Measurements from ENCODE around the gene GAPDHS.

GAPDHS gene

DNA sequence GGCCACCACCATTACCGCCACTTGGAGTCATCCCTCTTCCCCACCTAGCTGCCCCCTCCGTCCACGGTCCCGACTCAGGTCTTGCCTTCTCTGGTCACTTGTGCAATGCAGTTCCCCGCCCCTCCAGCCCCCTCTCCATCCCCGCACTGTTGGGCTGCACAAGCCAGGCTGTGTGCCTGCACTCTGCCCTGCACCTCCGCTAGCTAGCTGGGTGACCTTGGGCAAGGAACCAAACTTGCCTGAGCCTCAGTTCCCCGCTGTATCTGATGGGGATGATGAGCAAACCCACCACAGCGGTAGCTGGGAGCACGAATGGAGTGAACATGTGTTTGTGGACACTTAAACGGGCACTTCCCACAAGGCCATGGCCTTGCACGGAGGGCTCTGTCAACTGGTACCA is 6.6 kb downstream of the GAPDHS start:
- DNase-seq (ENCODE audit: low spot score), result no peak

DNA sequence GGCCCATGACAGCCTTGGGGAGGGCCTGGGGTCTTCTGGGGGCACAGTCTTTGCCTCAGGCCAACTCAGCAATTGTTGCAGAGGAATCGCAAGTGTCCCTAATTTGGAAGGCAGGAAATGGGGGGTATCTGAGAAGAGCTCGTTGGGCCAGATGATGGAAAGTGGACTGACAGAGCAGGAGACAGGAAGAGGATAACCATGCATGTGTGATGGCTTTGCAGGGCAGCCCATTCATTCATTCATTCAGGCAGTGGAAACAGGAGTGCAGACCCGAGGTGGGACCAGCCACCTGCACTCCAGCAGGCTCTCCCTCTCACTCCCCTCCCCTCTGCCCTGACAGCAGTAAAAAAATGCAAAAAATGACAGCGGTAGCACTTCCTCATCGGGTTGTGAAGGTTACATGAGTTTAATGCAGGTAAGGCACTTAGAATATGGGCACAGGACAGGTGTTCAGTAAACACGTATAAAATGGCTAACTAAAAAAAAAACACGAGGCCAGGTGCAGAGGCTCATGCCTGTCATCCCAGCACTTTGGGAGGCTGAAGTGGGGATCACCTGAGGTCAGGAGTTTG is 7.2 kb downstream of the GAPDHS start:
- no peak for DNase-seq (ENCODE audit: low spot score)

DNA sequence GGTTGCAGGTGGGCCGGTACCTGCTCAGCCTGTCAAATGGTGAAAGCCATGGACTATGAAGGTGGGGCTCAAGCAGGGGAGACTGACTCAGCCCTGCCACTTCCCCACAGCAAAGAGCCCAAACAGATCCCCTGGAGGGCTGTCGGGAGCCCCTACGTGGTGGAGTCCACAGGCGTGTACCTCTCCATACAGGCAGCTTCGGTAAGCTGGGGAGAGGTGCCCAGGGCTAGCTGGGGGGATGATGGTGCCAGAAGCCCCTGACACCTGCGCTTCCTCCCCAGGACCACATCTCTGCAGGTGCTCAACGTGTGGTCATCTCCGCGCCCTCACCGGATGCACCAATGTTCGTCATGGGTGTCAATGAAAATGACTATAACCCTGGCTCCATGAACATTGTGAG is 9.0 kb downstream of the GAPDHS start:
- no peak for DNase-seq (ENCODE audit: low spot score)

DNA sequence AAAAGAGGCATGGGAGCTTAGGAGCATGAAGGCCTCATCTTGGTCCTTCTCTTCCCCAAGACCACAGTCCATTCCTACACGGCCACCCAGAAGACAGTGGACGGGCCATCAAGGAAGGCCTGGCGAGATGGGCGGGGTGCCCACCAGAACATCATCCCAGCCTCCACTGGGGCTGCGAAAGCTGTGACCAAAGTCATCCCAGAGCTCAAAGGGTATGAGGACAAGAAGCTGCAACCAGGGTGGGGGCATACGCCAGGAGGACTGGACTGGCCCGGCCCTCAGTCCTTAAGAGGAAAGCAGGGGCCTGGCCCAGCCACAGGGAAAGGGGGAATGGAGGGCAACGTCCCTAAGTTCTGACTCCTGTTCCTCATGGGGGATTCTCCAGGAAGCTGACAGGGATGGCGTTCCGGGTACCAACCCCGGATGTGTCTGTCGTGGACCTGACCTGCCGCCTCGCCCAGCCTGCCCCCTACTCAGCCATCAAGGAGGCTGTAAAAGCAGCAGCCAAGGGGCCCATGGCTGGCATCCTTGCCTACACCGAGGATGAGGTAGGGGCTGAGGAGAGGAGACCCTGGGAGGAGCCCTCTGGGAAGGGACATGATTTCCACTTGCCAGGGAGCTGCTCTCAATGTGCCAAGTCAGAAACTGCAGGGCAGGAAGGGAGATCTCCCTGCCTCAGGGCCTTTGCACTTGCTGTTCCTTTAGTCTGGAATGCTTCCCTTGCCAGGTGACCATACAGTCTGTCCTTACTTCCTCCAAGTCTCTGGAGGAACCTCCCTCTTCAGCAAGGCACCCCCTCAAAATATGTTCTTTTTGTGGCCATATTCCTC is 10.2 kb downstream of the GAPDHS start:
- no peak for DNase-seq (ENCODE audit: low spot score)

DNA sequence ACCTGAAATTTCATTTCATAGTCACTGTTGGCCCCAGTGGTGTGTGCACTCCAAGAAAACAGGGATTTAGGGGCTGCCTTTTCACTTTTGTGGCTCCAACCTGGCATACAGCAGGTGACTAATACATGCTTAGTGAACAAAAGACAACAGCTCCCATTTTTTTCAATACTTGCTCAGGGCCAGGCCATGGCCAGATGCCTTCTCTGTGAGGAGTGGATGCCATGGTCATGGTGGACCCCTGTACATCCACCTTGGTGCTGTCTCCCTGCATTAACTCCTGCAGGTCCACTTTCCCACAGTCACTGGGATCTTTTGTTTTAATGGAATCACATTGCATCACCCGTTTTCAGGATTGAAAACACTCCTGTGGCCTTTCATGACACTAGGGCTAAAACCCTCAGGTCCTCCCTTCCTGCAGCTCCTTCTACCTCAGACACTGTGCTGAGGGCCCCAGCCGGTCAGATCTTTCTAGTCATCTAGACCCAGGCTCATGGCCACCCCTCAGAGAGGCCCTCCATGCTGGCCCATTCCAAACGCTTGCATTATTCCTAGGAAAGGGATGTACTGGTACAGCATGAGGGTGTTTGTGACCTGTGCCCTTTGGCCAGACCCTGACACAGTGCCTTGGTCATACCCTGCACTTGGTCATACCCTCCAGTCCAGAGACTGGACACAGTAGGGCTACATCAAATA is 11.0 kb downstream of the GAPDHS start:
- no peak for DNase-seq (ENCODE audit: low spot score)

DNA sequence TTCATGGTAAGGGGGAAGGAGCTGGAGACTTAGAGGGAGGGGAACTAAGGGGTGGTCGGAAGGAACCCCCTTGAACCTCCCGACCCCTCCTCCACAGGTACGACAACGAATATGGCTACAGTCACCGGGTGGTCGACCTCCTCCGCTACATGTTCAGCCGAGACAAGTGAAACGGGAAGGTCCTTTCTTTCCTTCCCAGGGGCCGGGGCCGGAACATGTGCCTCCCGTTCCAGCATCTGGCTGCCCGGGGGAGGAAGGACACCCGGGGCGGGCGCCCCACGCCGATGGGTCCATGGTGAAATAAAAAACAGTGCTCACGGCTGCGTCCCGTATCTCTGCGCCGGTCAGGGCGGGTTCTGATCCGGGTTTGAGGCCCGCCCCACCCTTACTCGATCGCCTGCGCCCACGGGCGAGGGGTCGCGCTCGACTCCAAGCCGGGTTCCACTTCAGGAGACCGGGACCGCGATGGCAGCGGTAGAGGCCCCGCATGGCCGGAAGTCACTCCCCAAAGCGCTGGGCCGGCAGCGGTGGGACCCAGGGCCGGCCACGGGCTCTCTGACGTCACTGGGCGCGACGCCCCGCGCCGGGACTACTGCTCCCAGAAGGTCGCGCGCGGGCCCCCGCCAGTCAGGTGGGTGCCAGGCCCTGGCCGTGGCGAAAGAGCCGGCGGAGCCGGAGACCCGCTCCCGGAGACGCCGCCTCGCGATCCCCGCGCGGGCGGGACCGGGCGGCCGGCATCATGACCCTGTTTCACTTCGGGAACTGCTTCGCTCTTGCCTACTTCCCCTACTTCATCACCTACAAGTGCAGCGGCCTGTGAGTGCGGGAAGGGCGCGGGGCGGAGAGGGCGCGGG is 12.0 kb downstream of the GAPDHS start, which contains the start of gene TMEM147:
Gene TMEM147, plus strand, starts transcription at position 626 of the 854 bp plus-strand sequence. Its CDS starts 114 bp downstream, at position 740.
- DNase-seq (ENCODE audit: low spot score), result peak; percentile 73

DNA sequence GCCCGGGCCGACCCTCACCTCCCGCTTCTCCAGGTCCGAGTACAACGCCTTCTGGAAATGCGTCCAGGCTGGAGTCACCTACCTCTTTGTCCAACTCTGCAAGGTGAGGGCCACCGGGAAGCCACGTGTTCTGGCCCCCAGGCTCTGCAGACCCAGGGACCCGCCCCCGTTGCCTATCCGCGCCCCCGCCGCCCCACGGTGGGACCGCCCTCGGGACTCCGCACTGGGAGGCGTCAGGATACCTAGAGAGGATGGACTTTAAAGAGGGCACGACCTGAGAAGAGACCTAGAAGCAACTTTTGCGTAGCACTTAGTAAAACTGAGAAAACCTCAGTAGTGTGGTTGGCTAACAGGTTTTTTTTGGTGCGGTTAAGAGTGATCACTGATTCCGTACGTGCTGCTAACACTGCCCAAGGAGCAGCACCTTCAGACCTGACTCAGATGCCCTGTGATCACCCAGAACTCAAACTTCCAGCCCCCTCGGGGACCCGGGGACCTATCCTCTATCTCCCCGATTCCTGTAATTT is 12.7 kb downstream of the GAPDHS start:
- DNase-seq (ENCODE audit: low spot score), result no peak

DNA sequence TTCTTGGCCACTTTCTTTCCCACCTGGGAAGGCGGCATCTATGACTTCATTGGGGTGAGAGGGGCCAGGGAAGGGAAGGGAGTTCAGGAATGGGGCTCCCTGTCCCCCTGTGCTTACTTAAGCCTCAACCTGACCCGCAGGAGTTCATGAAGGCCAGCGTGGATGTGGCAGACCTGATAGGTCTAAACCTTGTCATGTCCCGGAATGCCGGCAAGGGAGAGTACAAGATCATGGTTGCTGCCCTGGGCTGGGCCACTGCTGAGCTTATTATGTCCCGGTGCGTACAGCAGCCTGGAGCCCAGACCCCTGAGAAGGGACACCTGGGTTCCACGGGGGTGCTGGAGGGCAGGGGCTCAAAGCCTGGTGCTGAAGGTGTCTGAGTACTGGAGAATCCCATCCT is 13.3 kb downstream of the GAPDHS start:
- DNase-seq (ENCODE audit: low spot score), result no peak

DNA sequence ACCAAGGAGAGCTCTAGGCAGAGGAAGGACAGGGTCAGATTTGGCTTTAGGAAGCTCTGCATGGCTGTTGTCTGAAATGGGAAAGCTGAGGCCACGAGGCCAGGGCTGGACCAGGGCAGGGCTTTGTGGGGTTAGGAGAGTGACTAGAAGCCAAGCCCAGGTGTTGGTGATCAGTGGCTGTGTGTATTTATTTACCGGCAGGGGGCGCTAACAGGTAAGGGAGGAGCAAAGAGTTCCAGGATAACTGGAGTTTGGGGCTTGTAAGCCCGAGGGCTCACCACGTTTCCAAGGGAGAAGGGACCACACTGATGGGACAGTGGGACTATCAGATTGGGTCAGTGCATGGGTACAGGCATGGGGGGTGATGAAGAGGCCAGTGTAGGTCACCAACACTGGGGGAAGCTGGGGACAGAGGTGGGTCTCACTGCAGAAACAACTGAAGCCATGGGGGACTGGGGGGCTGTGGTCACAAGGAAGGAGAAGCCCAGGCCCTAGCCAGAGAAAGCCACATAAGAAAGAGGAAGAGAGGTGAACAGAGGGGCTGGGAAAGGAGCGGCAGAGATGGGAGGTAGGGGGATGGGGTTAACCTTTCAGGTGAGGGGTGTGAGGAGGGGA is 16.0 kb downstream of the GAPDHS start:
- peak; percentile 56 for DNase-seq (ENCODE audit: low spot score)

DNA sequence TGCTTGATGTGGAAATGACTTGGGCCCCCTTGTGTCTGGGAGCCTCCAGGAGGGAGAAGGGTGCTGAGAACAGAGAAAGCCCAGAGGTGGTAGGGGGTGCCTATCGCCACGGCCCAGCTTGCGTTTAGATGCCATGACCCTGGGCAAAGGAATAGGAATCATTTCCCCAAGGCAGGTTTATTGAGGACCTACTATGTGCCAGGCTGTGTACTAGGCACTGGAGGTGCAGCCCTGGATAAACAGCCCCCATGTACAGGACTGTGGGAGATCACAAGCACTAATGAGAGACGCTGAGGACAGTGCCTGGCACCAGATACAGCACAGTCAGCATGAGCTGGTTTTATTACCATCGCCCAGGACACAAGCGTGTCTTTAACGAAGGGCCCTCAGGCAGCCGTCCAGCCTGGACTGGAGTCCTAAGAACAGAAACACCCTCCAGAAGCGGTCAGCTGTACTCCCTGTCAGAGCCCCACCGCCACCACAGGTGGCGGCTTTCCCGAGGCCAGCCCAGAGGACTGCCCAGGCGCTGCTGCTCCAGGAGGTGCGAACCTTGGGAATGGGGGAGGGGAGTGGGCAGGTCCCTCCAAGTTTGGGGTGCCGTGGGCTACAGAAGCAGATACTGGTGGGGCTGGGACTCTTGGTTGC is 16.7 kb downstream of the GAPDHS start:
- DNase-seq (ENCODE audit: low spot score), result no peak

DNA sequence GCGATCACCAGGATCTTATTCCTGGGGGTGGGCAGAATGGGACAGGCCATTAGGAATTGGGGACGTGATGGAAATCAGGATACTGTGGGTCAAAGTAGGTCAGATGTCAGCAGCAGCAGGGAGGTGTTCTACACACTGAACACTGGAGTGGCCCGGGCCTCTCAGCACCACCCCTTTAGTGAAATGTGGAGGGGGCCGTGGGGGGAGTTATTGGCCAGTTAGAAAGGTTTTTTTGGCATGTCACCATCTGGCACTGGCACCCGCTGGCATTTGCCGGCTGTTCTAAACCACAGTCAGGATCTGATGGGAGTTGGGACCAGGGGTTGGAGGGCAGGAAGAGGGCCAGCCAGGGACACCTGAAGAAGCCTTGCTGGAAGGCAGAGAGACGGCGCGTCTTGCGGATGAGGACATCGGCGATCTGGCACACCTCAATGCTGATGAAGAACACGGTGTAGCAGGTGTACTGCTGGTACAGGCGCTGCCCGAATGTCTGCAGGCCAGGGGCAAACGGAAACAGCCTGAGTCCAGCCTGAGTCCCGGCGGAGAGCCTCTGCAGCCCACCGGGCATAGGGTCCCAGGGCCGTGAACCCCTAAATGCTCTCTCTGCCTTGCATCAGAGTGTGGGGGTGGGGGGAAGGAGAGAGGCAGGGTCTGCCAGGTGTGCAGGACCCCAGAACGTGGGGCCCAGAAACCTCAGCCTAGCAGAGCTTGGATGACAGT is 18.0 kb downstream of the GAPDHS start:
- DNase-seq (ENCODE audit: low spot score), result no peak

DNA sequence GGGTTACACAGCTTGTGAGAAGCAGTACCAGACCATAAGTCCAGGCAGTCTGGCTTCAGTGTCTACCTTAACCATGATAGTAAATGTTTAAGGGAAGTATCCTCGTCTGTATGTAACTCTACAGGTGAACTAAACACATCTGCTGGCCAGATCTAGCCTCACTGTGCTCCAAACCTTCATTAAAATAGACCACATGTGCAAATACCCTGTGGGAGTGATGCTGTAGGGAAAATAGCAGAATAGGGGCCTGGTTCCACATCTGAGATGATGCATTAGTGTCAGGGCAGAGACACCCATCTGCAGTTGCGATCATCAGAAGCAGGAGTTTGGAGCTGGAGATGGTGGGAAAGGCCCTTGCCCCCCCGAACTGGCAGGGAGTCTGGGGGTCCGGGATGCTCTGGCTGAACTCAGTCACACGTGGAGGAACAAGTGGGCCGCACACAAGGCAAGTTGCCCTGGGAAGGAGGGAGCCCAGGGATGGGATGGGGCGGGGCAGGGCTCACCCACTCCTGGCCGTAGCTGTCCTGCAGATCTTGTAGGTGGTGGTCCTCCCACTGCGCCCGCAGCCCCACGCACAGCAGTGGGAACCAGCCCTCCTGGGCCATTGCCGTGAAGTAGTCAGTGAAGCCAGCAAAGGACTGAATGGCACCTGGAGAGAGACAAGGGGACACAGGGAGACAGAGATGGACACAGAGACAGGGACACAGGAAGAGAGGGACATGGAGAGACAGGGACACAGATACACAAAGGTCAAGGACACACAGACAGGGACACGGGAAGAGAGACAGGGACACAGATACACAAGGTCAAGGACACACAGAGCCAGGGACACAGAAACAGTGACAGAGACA is 19.5 kb downstream of the GAPDHS start:
- no peak for DNase-seq (ENCODE audit: low spot score)

DNA sequence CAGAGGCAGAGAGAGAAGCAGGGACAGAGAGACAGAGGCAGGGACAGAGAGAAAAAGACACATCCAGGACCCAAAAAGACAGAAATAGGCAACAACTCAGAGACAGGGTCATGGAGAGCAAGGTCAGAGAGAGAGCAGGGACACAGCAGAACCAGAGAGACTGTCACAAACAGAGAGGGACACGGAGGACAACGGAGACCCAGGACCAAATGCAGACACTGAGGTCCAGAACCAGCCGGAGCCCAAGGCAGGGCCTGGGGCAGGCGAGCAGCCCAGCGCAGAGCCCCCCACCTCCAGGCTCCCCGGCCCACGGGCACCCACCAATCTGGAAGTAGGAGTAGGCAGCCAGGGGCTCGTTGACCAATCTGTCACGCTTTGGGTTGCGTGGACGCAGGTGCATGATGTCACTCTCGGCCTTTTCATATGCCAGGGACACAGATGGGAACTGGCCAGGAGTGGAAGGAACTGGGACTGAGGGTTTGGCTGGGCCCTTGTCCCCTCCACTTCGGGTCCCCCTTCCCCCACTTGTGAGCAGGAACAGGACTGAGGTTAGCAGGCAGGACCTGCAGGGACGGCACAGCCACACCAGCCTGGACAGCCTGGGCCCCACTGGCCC is 20.2 kb downstream of the GAPDHS start:
- no peak for DNase-seq (ENCODE audit: low spot score)

DNA sequence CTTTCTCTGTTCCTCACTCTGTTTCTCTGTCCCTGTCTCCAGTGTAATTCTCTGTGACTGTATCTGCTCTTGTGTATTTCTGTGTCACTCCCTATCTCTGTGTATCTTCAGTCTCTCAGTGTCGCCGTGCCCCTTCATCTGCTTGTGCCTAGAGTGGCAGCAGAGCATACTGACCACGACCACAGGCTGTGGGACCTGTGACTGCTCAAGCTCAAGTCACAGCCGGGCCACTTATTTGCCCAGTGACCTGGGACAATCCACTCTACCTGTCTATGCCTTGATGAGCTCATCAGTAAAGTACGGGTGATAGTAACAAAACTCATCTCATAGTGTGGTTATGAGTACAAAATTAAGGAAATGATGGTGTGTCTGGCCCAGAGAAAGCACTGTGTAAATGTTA is 20.8 kb downstream of the GAPDHS start:
- DNase-seq (ENCODE audit: low spot score), result no peak

DNA sequence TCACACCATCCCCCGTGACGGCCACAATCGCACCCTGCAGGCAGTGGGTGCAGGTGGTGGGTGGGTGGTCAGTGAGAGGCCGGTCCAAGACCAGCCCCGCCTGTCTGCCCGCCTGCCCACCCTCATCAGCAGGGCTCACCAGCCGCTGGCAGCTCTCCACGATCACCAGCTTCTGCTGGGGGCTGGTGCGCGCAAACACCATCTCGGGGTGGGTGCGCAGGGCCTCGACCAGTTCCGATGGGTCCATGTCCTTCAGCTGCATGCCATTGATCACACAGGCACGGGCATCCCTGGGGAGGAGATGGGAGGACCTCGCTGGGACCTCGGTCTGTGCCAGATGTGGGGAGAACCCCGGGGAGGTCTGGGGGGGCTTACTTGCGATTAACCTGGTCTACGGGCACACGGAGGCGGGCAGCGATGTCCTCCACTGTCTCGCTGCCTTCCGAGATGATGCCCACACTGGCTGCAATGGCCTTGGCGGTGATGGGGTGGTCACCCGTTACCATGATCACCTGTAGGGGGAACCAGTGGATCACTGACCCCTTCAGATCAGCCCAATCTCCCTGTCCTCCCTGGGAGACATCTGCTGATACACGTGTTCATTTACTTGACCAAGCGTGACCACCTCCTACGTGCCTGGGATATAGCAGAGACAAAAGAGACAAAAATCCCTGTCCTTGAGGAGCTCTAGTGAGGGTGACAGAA is 22.2 kb downstream of the GAPDHS start:
- no peak for DNase-seq (ENCODE audit: low spot score)

DNA sequence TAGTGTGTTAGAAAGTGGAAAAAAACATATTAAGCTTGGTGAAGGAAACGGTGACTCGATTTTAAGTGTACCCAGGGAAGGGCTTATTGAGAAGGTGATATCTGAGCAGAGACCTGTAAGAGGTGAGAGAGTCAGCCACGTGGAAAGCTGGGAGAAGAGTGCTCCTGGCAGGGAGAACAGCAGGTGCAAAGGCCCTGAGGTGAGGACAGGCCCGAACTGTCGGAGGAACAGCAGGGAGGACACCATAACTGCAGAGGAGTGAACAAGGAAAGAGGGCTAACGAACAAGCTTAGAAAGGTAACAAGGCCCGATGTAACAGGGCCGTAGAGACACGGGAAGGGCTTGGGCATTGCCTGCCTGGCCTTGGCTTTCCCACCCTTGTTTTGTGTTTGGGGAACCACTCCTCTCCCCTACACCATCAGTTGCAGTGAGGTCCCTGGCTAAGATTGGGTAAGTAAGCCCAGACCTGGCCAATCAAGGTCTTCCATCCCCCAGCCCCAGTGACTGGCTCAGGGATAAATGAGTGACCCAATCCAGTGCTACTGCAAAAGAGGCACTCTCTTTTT is 22.9 kb downstream of the GAPDHS start:
- DNase-seq (ENCODE audit: low spot score), result no peak

DNA sequence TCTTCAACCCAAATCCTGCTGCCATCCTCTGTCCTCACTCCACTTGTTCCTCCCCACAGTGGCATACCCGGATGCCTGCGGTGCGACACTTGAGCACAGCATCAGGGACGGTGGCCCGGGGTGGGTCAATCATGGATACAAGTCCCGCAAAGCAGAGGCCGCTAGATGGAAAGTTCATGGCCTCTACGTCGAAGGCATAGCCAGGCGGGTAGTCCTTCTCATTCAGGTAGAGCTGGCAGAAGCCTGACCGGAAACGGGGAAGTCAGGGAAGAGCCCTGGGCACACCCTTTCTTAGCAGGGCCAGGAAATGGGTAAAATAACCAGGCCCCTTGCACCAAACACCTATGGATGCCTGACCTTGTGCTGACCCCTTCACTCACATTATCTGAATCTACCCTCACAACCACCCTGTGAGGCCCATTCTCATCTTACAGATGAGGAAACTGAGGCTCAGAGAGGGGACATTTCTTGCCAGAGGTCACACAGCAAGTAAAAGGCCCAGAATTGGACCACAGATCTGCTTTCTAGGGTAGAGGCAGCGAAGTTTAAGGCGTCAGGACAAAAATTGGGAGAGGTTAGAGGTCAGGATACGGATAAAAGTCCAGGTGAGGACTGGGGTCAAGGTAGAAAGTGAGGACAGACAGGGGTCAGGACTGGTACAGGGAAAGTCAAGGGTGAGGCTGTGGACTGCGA is 23.7 kb downstream of the GAPDHS start:
- DNase-seq (ENCODE audit: low spot score), result no peak
